HG03103 (cell line): Measurements from ENCODE around the gene REXO4.
"Not testable (repeated sequence)": the region's sequence is repeated elsewhere in the genome, so short reads cannot be mapped to it uniquely, and the experiment has no call there.

Experiments used
- ATAC-seq: cut with Tn5 transposase; IDR thresholded peaks from one replicate; pipeline ENCODE4 v1.9.1; 2021; ENCODE audit warnings: low read depth; ENCODE audit not compliant: unreplicated experiment

REXO4 gene

GRCh38 chr9:133421615-133422542 is 4.1 kb upstream of the REXO4 start, which contains the start of gene ADAMTS13:
TSS of gene ADAMTS13 (plus strand) at chr9:133422367. CDS start at chr9:133422444, 77 bp downstream.
- no peak for ATAC-seq

GRCh38 chr9:133420392-133420827 is 2.6 kb upstream of the REXO4 start:
- ATAC-seq: no peak

- no peak for ATAC-seq
These were observed 1.2 kb upstream of the REXO4 start for GRCh38 chr9:133419005-133419404.

GRCh38 chr9:133415170-133415569 is 2.6 kb downstream of the REXO4 start:
- ATAC-seq: no peak

GRCh38 chr9:133408042-133408441 is 9.8 kb downstream of the REXO4 start:
- ATAC-seq: no peak

GRCh38 chr9:133406480-133407307 is 11.1 kb downstream of the REXO4 start:
- ATAC-seq: no peak

GRCh38 chr9:133405508-133406438 is 12.0 kb downstream of the REXO4 start:
- ATAC-seq: no peak

- no peak for ATAC-seq
These were observed 13.3 kb downstream of the REXO4 start for GRCh38 chr9:133404454-133405002.

GRCh38 chr9:133403766-133404453 is 13.9 kb downstream of the REXO4 start:
- ATAC-seq: no peak

- ATAC-seq: no peak
These were observed 15.1 kb downstream of the REXO4 start for GRCh38 chr9:133402689-133403088.

- no peak for ATAC-seq
These were observed 16.2 kb downstream of the REXO4 start for GRCh38 chr9:133401588-133401987.

- ATAC-seq: no peak
These were observed 17.5 kb downstream of the REXO4 start for GRCh38 chr9:133400292-133400691.

GRCh38 chr9:133397895-133398294 is 19.9 kb downstream of the REXO4 start:
- ATAC-seq: no peak

- ATAC-seq: no peak
These were observed 20.4 kb downstream of the REXO4 start for GRCh38 chr9:133397370-133397769.

- ATAC-seq: no peak
These were observed 20.9 kb downstream of the REXO4 start for GRCh38 chr9:133396952-133397351.

- ATAC-seq: no peak
These were observed 23.0 kb downstream of the REXO4 start for GRCh38 chr9:133394687-133395271.

GRCh38 chr9:133393399-133393798 is 24.4 kb downstream of the REXO4 start:
- ATAC-seq: no peak

- not testable (repeated sequence) for ATAC-seq
These were observed 25.5 kb downstream of the REXO4 start for GRCh38 chr9:133392308-133392707.

GRCh38 chr9:133391449-133391848 is 26.4 kb downstream of the REXO4 start:
- not testable (repeated sequence) for ATAC-seq
